HL-60/S4 treated with phorbol 12-myristate 13-acetate at 8.2 ng/mL for 4 days and 3 days (cell line): ENCODE results near the gene PTPN5.

Source experiments
- in situ Hi-C: fragments of 300-500 bp; cut with MboI; formaldehyde crosslinking; loops from 2 replicates; pipeline ENCODE4 v1.15.0; 2022; ENCODE audit warnings: low sequenced_read_pairs

Gene PTPN5

DNA sequence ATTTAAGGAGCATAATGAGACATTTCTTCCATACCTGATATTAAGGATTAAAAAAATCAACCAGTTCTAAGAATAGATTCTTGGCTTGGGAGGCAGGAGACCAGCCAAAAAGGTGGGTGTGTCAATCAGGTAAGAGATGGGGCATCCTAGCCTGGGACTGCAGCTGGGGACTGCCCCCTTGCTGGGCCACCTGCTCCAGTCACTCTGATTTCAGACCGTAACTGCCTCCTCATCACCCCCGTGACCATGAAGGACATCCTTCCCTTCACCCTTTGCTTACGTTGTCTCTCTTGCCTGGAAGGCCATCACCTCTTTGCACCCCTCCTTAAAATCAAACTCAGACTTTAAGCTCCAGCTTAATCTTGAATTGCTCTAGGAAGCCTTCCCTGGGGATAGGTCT lies 17.9 kb downstream of the PTPN5 start:
- in situ Hi-C loops: no loop called here

- in situ Hi-C loops: no loop called here
Measured at GRCh38 chr11:18773104-18773503, 18.5 kb downstream of the PTPN5 start.

DNA sequence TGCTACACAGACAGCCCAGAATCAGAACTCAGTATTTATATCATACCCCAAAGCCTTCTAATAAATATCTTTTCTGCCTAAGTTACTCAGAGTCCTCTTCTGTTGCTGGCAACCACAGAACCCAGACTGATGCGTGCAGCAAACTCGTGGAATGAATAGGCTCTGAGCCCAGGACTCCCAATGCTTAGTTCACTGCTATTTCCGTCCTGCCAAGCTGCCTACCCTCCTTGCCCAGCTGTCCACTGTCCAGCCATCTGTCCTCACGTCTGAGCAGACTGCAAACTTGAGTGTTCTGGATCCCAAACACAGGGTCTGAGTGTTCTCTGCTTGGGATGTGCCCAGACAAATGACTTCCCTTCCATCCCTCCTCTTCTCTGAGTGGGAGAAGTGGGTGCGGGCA lies 19.4 kb downstream of the PTPN5 start:
- in situ Hi-C loops: no loop called here

DNA sequence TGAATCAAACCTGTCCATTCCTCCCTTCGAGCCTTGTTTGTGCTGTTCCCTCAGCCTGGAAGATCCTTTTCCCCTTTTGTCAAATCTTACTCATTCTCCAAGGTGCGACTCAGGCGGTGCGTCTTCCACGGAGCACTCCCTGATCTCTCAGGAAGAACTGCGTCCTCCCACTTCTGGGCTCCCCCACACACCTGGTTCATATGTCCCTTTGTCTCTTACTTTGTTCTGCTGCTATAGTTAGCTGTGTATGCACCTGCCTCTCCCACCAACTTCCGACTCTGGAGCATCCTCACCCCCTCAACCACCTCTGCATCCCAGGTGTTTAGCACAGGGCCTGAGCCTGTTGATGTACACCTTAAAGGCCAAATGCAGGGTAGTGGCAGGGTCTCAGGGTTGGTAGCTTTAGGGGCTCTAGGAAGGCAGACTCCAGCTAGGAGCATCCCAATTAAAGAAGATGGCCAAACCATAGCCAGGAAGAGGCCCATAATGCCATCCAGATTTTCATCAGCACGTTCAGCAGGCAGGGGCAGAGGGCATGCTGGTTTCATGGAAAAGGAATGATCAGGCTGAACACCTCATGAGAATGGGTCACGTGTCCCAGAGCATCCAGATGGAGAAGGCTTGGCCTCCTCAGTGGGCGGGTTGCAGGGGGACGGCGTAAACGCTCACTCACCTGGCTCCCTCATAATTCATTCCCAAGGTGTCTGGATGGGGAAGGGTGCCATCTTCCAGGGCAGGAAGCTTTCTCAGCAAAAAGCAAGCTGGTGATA lies 20.1 kb downstream of the PTPN5 start:
- in situ Hi-C loops: no loop called here

DNA sequence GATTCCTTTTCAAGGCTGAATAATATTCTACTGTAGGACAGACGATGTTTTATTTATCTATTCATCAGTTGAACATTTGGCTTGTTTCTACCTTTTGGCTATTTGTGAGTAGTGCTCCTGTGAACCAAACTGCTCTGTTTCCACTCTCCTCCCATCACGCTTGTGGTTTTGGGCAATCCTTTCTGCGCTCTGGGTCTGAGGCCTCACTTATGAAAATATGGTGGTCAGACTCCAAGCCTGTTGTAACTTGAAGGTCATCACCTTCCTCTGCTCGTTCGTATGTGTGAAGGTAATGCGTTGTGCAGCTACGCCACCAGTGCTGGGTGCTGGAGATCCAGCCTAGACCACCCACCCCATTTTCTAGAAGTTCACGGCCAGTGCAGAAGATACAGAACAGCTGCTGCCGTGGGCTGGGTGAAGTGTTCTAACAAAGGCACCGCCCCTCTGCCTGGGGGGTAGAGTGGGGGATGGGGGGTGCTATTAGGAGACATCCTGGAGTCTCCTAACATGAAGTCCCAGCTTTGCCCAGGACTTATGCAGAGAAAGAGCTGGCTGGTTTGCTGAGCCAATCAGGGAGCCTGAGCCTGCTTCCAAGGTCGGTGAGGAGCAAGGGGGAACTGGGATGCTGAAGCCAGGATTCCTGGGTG lies 21.0 kb downstream of the PTPN5 start:
- in situ Hi-C loops: no loop called here

DNA sequence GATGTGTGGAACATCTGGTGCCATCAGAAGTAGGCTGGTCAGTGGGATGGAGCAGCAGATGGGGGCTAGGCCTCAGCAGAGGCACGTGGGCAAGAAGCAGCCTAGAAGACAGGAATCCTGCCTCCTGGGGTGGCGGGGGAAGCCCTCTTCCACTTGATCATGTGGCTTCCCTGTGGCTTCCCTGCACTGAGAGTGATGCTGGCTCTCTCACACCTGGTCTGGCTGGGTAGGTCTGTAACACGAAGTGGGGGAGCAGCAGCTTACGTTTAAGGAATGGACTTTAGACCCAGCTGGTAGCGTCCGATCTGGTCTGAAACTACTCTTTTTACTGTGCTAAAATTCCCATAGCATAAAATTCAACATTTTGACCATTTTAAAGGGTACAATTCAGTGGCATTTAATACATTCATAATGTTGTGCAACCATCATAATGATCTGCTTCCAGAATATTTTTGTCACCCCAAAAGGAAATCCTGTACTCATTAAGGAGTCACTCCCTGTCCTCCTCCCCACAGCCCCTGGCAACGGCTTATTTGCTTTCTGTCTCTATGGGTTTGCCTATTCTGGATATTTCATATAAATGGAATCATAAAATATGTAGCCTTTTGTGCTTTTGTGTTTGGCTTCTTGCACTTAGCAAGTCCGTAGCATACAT lies 21.7 kb downstream of the PTPN5 start:
- in situ Hi-C loops: no loop called here

GRCh38 chr11:18768978-18769377 lies 22.6 kb downstream of the PTPN5 start:
- in situ Hi-C loops: no loop called here

DNA sequence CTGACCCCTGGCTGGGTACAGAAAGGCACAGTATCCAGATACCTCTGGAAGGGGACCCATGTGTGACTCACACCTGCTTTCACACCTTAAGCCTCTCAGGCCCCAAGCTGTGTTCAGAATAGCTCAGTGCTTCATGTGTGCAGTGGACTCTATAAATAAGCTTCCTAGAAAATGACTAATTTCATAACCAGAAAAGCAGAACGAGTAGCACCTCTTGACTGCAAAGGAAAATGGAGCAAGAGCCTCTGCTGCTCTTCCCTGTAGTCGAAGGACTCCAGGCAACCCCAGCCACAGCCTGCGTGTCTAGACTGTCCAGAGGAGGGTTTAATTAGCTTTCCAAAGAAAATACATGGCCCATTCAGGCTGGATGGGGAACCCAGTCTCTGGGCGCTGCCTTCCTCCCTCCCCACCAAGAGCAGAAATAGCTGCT lies 23.1 kb downstream of the PTPN5 start:
- in situ Hi-C loops: no loop called here

- in situ Hi-C loops: no loop called here
Measured at GRCh38 chr11:18766015-18766414, 25.6 kb downstream of the PTPN5 start.

- in situ Hi-C loops: no loop called here
Measured at GRCh38 chr11:18765554-18765953, 26.0 kb downstream of the PTPN5 start.

GRCh38 chr11:18761741-18762140 lies 29.9 kb downstream of the PTPN5 start:
- in situ Hi-C loops: no loop called here

GRCh38 chr11:18761144-18761543 lies 30.5 kb downstream of the PTPN5 start:
- in situ Hi-C loops: no loop called here

DNA sequence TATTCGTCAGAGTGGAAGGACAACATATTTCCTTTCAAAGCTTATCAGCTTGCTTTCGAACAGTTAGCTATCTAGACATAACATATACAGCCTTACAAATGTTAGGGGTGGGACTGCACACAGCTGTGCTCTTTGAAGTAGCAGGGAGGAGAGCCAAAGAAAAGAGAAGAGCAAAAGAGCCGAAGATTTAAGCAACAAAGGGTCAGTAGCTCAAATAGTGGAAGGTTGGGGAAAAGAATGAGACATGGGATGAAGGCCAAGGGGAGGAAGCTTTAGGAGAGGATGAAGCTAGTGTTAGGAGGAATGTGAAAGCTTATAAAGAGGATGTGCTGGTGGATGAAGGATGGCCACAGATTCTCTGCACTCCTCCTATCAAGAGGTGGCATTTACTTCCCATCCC lies 33.8 kb downstream of the PTPN5 start:
- in situ Hi-C loops: no loop called here

- in situ Hi-C loops: no loop called here
Measured at GRCh38 chr11:18756889-18757288, 34.7 kb downstream of the PTPN5 start.

GRCh38 chr11:18754308-18754707 lies 37.3 kb downstream of the PTPN5 start:
- in situ Hi-C loops: no loop called here

GRCh38 chr11:18752502-18752901 lies 39.1 kb downstream of the PTPN5 start:
- in situ Hi-C loops: no loop called here

DNA sequence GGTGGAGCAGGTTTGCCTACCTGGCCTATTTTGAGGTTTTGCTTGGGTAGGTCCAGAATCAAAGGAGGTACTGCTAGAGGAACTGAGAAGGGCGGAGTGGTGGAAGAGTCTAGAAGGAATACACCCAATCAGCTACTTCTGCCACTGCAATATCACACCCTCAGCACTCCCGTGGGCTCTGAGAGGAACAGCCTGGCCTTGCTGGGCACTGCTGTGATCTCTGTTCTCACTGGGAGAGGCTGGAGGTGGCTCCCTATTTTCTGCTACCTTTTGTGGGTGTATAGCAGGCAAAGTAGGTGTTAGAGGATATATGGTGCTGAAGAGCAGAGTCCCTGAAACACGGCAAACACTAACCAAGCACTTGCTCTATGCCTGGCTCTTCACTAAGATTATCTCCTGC lies 40.7 kb downstream of the PTPN5 start:
- in situ Hi-C loops: no loop called here

DNA sequence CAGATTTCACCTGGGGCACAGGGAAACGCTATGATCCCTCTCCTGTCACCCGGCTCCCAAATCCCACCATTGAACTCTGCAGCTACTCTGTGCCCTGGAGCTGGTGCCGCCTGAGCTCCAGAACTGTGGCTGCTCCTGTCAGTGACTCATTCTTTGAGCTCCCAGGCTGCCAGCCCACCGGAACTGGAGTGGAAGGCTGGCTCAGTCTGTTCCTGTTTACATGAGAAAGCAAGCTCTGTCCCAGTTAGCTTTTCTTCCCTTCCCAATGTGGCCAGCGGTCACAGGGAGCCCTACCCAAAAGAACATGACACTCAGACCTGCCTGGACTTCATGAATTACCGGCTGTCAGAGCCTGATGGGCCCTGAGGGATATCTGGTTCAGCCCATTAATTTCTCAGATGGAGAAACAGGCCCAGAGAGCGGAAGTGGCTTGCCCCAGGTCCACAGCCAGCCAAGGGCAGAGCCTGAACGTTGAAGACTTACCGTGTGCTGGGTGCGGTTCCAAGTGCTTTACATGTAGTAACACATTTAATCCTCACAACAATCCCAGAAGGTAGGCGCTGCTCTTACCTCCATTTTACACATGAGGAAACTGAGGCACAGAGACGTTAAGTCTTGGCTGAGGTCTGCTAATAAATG lies 41.8 kb downstream of the PTPN5 start:
- in situ Hi-C loops: no loop called here

GRCh38 chr11:18748766-18749365 lies 42.7 kb downstream of the PTPN5 start:
- in situ Hi-C loops: no loop called here

DNA sequence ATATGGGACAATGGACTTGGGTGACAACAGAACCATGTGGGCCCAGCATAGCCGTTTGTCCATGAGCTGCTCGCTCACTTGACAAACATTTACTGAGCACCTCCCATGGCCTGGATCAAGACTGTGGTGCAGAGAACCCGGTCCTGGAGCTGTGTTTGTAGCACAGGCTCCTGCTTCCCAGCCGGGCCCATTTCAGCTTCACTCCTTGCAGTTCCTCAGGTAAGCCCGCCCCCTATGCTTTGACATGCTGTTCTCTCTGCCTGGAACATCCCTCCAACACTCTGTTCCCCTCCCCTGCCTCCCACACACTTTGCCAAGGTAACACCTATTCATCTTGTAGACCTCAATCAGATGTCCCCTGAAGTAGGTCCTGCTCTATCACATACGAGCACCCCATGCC lies 46.3 kb downstream of the PTPN5 start:
- in situ Hi-C loops: no loop called here

DNA sequence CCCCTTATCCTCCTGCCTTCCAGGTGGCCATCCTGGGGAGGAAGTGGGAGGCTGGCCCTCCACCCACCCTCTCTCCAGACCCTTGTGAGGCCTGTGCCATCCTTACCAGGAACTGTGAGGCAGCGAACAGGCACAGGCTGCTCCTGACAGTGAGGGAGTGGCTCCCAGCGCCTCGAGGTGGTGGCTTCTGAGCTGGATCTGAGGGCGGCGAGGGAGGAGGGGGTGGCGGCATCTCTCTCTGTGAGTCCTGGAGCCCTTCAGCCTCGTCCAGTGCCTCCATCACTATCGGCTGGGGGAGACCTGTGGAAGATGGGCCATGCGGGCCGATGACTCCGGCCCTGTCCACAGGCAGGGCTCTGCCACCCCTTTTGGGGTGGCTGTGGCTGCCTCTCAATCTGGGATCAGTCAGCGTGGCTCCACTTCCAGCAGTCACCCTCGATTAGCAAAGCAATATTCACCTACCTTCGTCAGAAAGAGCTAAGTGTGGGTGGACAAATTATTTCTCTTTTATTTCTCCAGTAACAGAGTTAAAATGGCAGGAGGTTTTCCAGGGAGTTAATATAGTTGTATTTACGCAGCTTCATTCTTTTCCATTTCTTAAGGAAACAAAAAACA lies 47.6 kb downstream of the PTPN5 start:
- in situ Hi-C loops: no loop called here
